T1000 (cell line): ENCODE measurements around the gene SORCS2.
A peak's percentile ranks its signal among the peaks of the same experiment; 100 is the strongest.

Experiments used
- DNase-seq: peaks from one replicate; lab custom pipeline; 2025; ENCODE audit warnings: mixed read lengths; lab: John Stamatoyannopoulos, UW

Gene SORCS2

DNA sequence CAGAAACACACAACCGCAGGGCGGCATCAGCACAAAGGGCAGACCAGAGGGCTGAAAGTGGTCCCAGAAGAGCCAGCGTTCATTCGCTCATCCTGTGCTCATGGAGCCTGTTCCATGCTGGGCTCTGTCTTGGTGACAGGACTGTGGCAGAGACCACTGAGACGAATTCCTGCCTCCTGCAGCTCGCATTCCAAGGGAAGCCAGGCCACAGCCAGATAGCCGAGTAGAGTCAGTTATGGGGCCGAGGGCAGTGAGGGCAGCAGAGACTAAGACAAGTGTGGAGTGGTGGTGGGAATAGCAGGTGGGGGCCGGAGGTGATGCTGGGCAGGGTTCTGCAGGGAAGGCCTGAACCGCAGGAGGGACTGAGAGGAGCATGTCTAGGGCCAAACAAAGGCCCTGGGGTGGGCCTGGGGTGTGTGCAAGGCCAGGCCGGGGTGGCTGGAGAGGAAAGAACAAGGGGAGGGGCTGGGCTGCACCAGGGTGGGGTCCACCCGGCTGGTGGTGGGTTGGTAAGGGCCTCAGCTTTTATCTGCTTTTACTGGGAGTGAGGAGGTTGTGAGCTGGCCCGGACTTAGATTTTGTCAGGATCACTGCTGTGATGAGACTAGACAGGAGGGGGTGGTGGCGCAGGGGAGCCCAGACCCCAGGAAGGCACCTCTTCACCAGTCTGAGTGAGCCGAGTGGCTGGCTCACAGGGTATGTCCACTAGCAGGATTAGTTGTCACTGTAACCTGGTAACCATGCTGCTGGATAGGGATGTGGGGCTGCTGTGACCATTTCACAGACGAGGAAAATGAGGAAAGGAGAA, 236.1 kb downstream of the SORCS2 start:
- DNase-seq, result no peak

DNA sequence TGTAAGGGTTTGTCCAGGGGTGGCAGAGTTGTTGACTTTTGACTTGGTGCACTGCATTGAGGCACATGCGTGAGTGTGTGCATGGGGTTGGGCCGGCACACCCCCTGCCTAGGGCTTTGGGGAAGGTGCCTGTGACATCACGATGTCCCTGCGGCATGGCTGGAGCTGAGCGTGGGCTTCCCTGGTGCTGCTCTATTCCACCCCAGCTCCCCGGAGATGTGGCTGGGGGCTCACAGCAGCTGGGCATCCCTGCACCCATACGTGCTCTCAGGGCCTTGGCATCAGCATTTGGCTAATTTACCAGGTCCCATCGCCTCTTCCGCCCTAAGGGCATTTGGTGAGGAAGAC, 236.7 kb downstream of the SORCS2 start:
- DNase-seq, result no peak

DNA sequence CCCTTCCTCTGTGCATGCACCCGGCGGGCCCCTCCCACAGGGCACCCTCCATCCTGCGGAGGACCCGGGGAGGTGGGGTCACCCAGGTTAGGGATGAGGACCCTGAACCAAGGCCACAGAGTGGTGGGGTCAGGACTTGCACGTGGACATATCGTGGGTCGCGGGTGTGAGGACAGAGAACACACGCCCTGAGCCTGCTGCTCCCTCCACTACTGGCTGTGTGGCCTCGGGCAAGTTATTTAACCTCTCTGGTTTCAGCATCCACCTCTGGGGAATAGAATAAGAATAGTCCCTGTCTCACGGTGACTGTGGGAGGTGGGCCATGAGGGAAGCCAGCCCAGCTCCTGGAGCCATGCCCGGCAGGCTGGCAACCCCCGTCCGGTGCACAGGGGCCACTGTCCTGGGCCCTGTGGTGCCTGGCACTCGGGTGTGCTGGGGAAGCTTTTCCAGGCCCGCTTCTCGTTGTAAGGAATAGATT, 237.3 kb downstream of the SORCS2 start:
- no peak for DNase-seq

DNA sequence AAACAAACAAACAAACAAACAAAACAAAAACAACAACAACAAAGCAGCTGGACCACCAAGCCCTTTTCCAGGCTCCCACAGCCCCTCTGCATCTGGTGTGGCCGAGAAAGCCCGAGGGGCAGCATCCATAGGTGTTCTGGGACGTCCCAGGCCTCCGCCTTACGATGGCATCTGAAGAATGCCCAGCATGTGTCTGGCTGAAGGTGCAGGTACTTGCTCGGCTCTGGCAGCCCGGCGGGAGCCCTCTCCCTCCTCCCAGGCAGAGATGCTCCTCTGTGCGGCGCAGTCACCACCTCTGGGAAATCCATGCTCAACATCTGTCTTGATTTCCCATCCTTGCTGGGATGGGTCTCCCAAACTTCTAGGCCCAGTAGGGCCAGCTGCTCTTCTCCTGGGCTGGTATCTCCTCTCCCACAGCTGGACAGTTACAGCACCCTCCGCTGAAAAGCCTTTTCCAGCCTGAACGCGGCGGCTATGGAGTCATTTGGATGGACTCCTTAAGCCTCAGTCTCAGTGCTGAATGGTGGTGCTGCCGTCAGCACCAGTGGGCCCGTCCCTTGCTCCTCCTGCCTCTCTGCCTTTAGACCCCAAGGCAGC, 238.1 kb downstream of the SORCS2 start:
- DNase-seq, result no peak

DNA sequence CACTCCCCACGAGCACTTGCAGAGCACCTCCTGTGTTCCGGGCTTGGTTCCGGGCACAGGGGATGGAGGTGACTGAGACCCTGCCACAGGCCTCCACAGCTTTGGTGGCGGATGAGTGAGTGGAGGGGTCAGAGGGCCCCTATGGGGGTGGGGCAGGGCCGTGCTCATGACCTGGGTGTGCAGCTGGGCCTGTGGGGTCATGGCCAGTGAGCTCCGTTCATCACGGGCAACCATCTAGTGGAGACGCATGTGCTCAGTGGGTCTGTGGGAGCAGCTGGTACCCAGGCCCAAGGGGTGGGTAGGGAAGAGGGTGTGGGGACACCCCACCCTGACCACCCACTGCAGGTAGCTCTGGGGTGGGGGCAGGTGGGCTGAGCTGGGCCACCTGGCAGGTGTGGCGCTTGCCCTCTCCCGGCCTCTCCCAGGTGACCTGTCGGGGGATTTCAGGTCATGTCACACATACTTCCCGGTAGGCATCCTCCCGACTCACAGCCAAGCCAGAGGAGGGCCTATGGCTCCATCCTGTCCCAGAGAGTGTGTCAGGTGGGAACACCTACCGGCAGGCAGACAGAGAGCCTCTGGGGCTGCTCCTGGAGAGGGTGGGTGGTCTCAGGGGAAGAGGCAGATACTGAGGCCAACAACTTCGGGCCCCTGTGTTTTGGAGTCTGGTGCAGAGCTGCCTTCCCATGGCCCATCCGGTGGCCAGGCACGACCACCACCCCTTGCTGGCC, 238.8 kb downstream of the SORCS2 start:
- no peak for DNase-seq

DNA sequence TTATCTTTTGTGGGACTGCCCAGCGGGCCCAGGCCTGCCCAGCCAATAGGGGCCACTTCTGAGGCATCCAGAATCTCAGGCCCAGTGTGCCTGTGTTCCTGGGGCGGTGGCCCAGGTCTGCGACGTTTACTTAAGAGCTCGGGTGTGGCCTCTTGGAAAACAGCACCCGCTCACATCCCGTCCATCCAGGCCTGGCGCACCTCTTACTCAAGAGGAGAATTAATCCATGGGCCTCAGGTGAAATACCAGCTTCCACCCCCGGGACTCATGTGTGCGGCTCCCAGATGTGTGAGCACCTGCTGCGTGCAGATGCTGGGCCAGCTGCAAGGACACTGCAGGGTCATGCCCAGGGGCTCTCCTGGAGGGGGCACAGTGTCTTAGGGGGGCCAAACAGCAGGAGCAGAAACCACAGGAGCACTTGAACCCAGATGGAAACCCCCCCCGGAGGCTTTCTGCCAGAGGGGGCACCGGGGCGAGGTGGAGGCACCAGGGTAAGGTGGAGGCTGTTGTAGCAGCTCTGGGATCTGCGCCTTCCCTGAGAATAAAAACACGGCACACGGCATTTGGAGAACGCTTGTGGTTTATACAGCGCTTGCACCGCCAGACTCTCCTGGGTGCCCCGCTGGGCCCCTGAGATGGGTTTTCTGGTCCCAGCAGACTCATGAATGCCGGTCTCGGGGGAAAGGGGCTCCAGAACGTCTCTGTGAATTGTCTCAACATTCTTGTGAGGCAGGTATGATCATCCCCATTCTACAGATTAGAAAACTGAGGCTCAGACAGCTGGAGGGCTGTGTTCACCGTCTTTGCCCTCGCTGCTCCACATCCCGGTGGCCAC, 239.6 kb downstream of the SORCS2 start:
- no peak for DNase-seq

DNA sequence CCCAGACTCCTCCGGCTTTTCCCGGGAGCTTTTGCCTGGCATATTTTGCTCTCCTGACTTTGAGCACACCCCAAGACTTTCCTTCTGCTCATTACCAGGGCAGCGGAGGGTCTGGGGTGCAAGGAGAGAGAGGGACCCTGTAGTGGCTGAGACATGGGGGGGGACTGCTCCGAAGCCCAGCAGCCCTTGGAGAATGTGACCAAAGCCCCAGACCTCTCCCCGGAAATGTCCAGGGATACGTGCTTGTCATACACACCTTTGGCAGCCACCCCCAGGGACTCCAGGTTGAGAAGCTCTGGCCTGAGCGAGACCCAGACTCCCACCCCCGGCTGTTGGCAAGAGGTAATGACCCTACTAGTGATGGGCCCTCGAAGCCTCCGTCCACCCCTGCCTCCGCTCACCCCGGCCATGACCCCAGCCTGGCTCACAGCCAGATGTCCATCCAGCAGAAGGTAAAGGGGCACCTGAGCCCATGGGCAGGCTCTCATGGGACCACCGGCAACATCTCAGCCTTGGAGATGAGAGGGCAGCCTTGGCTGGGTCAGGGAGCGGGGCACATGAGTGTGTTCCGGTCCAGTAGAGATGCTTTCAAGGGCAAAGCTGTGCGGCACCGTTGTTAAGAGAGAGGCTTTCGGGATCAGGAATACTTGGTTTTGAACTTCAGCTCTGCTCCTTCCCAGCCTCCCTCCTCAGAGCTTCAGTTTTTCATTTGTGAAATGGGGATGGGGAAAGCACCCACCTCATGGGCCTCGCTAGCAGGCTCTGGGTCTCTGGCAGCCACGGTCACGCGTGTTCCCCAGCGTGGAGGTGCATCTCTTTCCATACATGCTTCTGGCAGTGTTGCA, 240.4 kb downstream of the SORCS2 start:
- DNase-seq, result no peak

DNA sequence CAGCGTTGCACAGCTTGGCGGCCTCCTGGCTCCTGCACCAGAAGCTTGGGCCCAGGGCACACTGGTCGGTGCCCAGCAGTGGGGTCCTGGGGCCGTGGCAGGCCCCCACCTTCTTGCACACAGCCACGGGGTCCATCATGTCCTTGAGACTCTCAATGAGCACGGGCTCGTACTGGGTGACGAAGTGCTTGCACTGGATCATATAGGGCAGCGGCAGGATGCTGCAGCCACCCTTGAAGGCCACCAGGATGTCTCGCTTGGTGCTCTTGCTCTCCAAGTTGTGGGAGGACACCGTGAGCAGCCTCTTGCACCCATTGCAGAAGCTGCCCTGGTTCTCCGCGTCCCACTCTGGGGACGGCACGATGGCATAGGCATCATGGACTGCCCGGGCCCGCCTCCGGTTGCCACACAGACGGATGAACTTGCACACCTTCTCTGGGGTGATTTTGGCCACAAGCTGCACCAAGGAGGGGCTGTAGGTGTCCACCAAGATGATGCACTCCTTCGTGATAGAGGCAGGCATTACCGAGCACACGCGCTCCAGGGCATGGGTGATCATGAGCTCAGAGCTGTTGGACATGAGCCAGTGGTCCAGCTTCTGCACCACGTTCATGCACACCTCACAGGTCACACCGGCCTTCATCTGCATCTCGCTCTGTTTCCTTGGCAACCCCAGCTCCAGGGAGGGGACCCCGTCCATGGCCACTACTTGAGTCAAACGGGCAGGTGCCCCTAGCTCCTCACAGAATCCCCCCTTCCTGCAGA, 241.2 kb downstream of the SORCS2 start:
- no peak for DNase-seq

DNA sequence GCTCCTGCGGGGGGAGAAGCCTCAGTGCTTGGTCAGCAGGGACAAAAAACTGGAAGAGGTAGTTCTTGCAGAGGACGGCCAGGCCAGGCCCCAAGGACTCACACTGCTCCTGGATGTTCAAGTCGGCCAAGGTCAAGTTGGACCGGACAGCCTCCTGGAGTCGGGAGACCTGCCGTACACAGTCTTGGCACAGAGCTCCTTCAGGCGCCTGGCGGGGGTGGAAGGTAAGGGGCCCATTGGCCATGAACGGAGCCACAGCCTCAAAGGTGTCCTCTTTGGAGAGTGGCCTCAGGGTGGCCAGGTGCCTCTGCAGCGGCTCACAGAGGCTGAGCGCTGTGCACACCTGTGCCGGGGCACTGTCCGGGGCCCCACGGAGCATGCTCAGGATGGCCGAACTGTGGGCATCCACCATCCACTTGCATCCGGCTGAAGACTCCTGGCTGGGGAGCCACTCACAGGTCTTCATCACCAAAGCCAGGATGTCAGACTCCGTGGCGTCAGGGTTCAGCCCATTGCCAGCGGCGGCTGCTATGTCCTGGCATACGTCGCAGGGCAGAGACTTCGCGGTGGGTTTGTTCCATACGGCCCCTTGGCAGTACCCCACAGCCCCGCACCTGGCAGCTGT, 241.9 kb downstream of the SORCS2 start:
- DNase-seq, result no peak

DNA sequence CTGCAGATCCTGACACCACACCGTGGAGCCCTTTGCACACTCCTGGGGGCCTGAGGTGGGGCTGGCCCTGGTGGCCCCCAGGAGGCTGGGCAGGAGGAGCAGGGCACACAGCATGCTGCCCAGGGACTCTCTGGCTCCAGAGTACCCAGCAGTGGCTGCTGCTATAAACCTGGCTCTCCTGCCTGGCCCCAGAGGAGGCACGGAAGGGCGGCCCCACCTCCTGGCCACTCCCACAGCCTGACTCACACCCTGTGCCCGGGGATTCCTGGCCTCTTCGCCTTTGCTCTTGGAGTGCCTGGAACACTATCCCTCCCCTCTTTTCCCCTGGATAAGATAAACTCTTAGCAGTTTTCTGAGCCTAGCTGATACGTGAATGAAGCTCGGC, 242.4 kb downstream of the SORCS2 start, which contains the start of gene PSAPL1:
TSS of gene PSAPL1 (minus strand) at position 165 of the 385 bp plus-strand sequence. CDS start at position 114, 51 bp downstream.
- peak; percentile 35 for DNase-seq

DNA sequence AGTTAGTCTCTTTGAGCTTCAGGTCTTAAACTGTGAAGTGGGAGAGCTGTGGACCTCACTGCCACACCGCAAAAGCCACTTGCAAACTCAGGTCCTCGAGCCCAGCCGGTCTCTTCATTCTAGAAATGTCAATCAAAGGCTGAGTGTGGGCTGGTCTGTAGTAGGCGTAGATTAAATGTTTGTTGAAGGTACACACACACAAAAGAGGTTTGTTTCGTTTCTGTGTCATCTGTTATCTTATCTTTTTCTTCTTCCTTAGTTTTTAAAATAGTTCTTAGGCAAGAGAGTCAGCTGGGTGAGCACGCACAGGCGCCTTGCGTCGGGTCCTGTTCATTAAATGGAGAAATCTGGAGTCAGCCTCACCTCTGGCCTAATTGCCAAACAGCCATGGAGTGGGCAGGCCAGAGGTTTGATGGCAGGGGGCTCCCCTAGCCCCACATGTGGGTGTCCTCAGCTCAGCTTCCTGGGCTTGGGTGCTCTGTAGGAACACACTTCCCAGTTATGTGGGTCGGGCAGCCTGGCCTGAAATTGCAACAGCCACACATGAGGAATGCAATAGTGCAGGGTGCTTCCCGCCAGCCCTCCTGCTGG, 243.2 kb downstream of the SORCS2 start:
- DNase-seq, result no peak

DNA sequence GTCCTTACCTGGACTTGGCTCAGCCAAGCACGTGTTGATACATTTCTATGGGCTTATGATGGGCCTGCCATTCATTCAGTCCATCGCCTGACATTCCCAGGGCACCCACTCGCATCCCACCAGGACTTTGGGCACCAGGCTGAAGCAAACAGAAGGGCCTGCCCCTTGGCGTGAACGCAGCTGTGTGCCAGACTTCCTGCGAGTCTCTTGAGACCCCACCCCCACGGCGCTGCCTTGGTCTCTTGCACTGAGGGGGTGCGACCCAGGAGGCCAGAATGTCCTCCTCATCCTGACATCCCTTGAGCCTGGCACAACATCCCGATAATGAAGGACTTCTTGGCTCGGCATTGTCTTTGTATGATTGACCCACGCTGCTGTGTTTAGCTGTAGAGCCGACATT, 243.9 kb downstream of the SORCS2 start:
- no peak for DNase-seq

DNA sequence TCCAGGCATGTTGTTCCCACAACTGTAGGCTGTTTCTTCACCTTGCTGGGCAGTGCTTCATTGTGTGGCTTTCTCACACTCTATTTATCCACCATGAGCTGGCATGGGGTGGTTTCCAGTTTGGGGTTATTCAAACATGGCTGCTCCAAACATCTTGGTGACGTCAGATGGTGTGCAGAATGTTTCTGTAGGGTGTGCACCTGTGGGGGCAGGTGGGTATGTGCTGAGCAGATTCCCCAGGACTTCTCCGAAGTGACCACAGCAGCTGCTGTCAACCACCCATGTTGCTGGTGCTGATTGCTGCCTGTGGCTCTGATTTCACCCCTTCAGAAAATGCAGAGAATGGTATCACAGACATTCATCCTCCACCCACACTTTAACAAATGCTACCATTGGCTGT, 247.4 kb downstream of the SORCS2 start:
- DNase-seq, result no peak

DNA sequence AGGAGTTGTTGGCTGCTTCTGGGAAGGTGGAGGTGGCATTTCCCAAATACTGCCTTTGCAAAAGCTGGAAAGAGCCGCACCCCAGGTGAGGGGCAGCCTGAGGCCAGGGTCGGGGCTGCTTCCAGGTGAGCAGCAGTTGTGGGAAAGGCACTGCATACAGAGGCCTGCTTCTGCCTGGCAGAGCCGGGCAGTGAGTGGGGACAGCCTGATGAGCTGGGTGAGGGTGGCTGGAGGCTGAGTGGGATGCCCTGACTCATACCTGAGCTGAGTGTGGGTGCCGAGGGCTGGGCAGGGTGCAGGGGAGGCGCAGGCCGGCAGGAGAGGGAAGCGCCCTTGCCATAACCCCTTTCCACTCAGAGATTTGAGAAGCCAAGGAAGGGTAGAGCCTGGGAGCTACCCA, 248.9 kb downstream of the SORCS2 start:
- DNase-seq, result no peak

DNA sequence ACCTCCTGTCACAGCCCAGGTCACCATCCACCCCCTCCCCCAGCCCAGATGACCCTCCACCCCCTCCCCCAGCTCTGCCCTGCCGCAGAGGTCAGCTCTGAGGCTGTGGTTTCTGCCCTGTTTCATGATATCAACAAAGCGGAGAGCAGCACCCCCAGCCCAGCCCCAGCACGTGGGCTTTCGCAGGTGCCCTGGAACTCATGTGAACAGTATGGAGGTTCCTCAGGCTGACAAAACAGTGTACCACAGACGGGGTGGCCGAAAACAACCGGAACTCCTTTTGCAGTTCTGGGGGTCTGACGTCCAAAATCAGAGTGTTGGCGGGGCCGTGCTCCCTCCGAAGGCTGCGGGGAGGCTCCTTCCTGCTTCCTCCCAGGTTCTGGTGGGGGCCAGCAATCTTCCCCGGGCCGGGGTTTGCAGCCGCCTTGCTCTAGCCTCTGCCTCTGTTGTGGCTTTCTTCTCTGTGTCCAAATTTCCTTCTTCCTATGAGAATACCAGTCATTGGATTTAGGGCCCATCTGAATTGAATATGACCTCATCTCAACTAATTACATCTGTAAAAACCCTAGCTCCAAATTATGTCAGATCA, 250.3 kb downstream of the SORCS2 start:
- DNase-seq, result no peak

DNA sequence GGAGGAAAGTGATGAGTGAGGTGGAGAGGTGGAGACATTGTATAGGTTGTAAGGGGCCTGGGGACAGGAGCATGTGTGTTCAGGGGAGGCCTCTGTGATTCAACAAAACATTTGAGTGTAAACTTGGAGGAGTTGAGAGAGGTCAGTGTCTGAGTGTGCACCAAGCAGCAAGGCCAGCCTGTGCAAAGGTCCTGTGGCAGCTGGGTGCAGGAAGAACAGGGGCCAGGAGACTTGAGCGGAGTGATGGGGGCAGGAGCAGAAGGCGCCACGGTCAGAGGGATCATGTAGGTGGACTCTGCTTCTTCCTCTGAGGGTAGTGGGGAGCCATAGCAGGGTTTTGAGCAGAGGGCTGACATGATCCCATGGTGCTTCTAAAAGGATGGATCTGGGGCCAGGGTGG, 252.0 kb downstream of the SORCS2 start:
- DNase-seq, result no peak

DNA sequence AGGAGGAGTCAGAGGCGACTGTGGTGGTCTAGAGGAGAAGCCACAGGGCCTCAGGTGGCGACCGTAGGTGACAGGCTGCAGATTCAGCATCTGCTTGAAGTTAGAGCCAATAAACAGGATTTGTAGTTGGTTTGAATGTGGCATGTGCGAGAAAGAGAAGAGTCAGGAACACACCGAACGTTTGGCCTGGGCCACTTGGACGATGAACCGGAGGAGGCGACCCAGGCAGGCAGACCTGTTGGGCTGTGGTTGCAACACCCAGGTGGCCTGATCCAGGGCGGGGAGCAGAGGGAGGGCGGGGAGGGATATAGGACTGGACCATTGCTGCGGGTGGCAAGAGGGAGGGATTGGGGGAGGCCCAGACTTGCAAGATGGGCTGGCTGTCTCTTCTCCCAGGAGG, 252.4 kb downstream of the SORCS2 start:
- no peak for DNase-seq

DNA sequence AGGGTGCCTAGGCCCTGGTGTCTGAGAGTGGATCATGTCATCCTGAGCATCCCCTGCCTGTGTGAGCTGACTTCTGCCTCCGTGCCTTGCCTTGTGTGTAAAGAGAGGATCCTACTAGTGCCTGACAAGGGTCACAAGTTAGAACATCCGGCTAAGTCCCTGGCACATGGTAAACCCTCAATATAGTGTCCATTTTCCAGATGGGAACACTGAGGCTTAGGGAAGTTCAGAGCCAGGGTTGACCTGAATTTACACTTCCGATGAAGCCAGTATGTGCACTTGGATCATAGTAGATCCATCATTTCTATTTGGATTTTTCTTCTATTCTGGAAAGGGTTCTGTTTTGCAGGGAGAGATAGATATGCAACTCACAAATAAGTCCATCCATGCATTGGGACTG, 254.9 kb downstream of the SORCS2 start:
- DNase-seq, result no peak

DNA sequence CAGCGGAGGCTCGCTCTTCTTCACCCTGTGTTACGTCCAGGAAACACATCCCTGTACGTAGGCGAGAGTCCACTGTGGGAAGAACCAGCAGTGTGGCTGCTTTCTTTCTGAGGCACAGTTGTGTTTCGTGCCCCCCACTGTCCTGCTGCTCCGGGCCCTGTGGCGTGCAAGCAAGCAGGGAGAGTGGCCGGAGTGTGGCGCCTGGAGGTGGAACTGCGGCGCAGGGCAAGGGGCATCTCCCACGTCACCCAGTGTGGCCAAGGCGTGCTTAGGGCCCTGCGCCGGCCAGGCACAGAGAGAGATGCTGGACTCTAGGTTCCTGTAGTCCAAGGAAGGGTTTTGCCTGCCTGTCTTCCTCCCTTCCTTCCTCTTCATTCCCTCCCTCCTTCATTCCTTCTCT, 255.7 kb downstream of the SORCS2 start:
- DNase-seq, result no peak
